ENCODE data around the gene LARP1. TPM values are rescaled to one million over a fixed set of nuclear protein-coding genes. Genes with fewer than 3 reads are reported as not detected.

Gene LARP1
- total and polyA plus RNA-seq, 2 donors (not counting 1 experiment from before 2014, with no cell fraction given): 59.6 to 150 TPM

GRCh38 chr5:154722097-154722496 lies 33.1 kb upstream of the LARP1 start:
- no peaks in the 10 kb centered on the region for H3K9me3 Mint-ChIP-seq (ENCODE audit: insufficient read depth)
- 85% methylated on average over 3 of the region's 4 CpGs for WGBS (ENCODE audit: insufficient coverage)

DNA sequence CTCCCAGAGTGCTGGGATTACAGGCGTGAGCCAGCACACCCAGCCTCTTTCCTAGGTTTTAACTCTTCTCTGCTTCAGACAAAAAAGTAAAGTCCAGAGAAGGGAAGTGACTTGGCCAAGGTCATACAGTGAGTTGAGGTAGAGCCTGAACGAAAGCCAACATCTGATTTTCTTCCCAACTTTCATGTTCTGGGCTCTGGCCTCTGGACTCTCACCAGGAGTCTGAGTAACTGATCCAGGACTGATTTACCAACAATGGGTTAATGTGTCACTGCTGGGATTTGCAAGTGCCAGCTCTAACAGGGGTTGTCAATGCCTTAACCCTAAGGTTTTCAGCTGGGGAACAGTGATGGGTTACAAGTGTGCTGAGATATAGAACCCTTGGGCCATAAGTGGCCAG lies 32.2 kb upstream of the LARP1 start:
- TF ChIP-seq CTCF (IDR thresholded peaks at IDR 0.05) (no peak), EZH2 (IDR thresholded peaks at IDR 0.05; ENCODE audit: borderline replicate concordance, insufficient read depth, low read depth, low read length, poor library complexity, severe bottlenecking) (no peak)
- POLR2A ChIA-PET: no interaction called here
- no peak for DNase-seq
- Mint-ChIP-seq H3K9me3 (ENCODE audit: insufficient read depth) (no peaks in the 10 kb centered on the region), H3K27me3 (no peaks in the 10 kb centered on the region), H3K4me1 (no peaks in the 10 kb centered on the region), H3K4me3 (no peak overlapping the region), H3K27ac (no peak overlapping the region)
- Histone ChIP-seq H3K4me2 (replicated peaks; ENCODE audit: low read depth, low read length, poor library complexity, severe bottlenecking) (no peak overlapping the region), H3K4me3 (ENCODE audit: control extremely low read depth in 1 of 5, extremely low read depth in 1 of 5, insufficient read depth in 1 of 5, low read depth in 2 of 5, low read length in 4 of 5) (no peak overlapping the region), H3K27me3 (replicated peaks in 1 of 4; ENCODE audit: control extremely low read depth in 1 of 4, control insufficient read depth in 3 of 4, insufficient read depth in 4 of 4, low read length in 3 of 4) (no peaks in the 10 kb centered on the region), H3K9me3 (ENCODE audit: control extremely low read depth in 1 of 3, control insufficient read depth in 2 of 3, insufficient read depth in 1 of 3, low read length in 2 of 3) (no peaks in the 10 kb centered on the region), H3K36me3 (replicated peaks in 1 of 2; ENCODE audit: control extremely low read depth in 1 of 2, control insufficient read depth in 1 of 2, extremely low read depth in 1 of 2, insufficient read depth in 2 of 2, low read length in 1 of 2) (no peaks in the 10 kb centered on the region), H3K4me1 (ENCODE audit: control insufficient read depth in 2 of 2, insufficient read depth in 2 of 2, low read length in 2 of 2) (no peaks in the 10 kb centered on the region), H3K79me2 (ENCODE audit: control insufficient read depth, insufficient read depth, low read length) (no peaks in the 10 kb centered on the region), H4K20me1 (ENCODE audit: control insufficient read depth, insufficient read depth, low read length, poor library complexity, severe bottlenecking) (no peaks in the 10 kb centered on the region), H3K27ac (ENCODE audit: low read length in 2 of 2) (no peak overlapping the region), H2AFZ (ENCODE audit: insufficient read depth, low read depth, low read length, poor library complexity, severe bottlenecking) (no peak overlapping the region), H3K9ac (ENCODE audit: low read length) (no peak overlapping the region)
- CTCF ChIA-PET: no interaction called here
- intact Hi-C loops (cut with micrococcal nuclease): no loop called here
- no peak for ATAC-seq (ENCODE audit: low read depth)
- whole genome bisulfite sequencing (ENCODE audit: insufficient coverage): 100% methylated on average over 1 of the region's 2 CpGs

More at GRCh38 chr5:154722097-154722496, 33.1 kb upstream of the LARP1 start:
- H3K27me3 ChIP-seq (replicated peaks in 1 of 4; ENCODE audit: control extremely low read depth in 1 of 4, control insufficient read depth in 3 of 4, insufficient read depth in 4 of 4, low read length in 3 of 4): no peaks in the 10 kb centered on the region
- H3K27me3 Mint-ChIP-seq: no peaks in the 10 kb centered on the region
- intact Hi-C loops (cut with micrococcal nuclease): no loop called here
- no peak overlapping the region for H3K4me3 ChIP-seq (ENCODE audit: control extremely low read depth in 1 of 5, extremely low read depth in 1 of 5, insufficient read depth in 1 of 5, low read depth in 2 of 5, low read length in 4 of 5)
- no peak overlapping the region for H3K27ac ChIP-seq (ENCODE audit: low read length in 2 of 2)
- ChIA-PET CTCF (no interaction called here), POLR2A (no interaction called here)
- no peaks in the 10 kb centered on the region for H4K20me1 ChIP-seq (ENCODE audit: control insufficient read depth, insufficient read depth, low read length, poor library complexity, severe bottlenecking)
- DNase-seq (no peak), ATAC-seq (ENCODE audit: low read depth) (no peak)
- H3K79me2 ChIP-seq (ENCODE audit: control insufficient read depth, insufficient read depth, low read length): no peaks in the 10 kb centered on the region
- no peaks in the 10 kb centered on the region for H3K9me3 ChIP-seq (ENCODE audit: control extremely low read depth in 1 of 3, control insufficient read depth in 2 of 3, insufficient read depth in 1 of 3, low read length in 2 of 3)
- no peak overlapping the region for H2AFZ ChIP-seq (ENCODE audit: insufficient read depth, low read depth, low read length, poor library complexity, severe bottlenecking)
- no peak overlapping the region for H3K9ac ChIP-seq (ENCODE audit: low read length)
- H3K36me3 ChIP-seq (replicated peaks in 1 of 2; ENCODE audit: control extremely low read depth in 1 of 2, control insufficient read depth in 1 of 2, extremely low read depth in 1 of 2, insufficient read depth in 2 of 2, low read length in 1 of 2): no peaks in the 10 kb centered on the region
- H3K4me2 ChIP-seq (replicated peaks; ENCODE audit: low read depth, low read length, poor library complexity, severe bottlenecking): no peak overlapping the region
- H3K4me1 Mint-ChIP-seq: no peaks in the 10 kb centered on the region
- no peak overlapping the region for H3K27ac Mint-ChIP-seq
- no peak overlapping the region for H3K4me3 Mint-ChIP-seq
- no peak for TF ChIP-seq EZH2 (IDR thresholded peaks at IDR 0.05; ENCODE audit: borderline replicate concordance, insufficient read depth, low read depth, low read length, poor library complexity, severe bottlenecking)
- no peak for TF ChIP-seq CTCF (IDR thresholded peaks at IDR 0.05)
- no peaks in the 10 kb centered on the region for H3K4me1 ChIP-seq (ENCODE audit: control insufficient read depth in 2 of 2, insufficient read depth in 2 of 2, low read length in 2 of 2)
